Activated naive CD4-positive, alpha-beta T cell treated with anti-CD3 and anti-CD28 coated beads, Interleukin-2, amount 50 U/mL, for 24 hours (primary cell): Measurements from ENCODE around the gene DXO.
"Not testable (repeated sequence)": the region's sequence is repeated elsewhere in the genome, so short reads cannot be mapped to it uniquely, and the experiment has no call there.

Experiments used
- H3K27ac Mint-ChIP-seq: one replicate; pipeline ENCODE4 v1.8.0; 2021; ENCODE audit warnings: mild to moderate bottlenecking, mixed read lengths
- H3K27me3 Mint-ChIP-seq: one replicate; pipeline ENCODE4 v1.8.0; 2021; ENCODE audit warnings: mixed read lengths
- H3K36me3 Mint-ChIP-seq: one replicate; pipeline ENCODE4 v1.8.0; 2021; ENCODE audit warnings: mixed read lengths
- H3K4me1 Mint-ChIP-seq: one replicate; pipeline ENCODE4 v1.8.0; 2021; ENCODE audit warnings: mixed read lengths
- H3K4me3 Mint-ChIP-seq: one replicate; pipeline ENCODE4 v1.8.0; 2021; ENCODE audit warnings: mild to moderate bottlenecking, mixed read lengths
- H3K9me3 Mint-ChIP-seq: one replicate; pipeline ENCODE4 v1.8.0; 2021; ENCODE audit warnings: mixed read lengths

DXO gene

DNA sequence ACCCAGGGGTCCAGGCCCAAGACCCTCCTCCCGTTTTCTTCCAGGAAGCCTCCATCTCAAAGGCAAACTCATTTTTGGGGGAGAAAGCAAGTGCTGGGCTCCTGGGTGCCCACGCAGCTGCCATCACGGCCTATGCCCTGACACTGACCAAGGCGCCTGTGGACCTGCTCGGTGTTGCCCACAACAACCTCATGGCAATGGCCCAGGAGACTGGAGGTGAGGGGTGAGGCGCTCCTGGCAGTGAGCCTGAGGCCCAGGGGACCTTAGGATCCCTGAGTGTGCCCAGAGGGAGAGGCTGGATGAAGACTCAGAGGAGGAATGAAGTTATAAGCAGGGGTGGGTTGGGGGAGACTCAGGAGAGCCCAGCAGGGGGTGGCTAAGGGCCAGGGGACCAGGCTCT lies 24.4 kb upstream of the DXO start:
- H3K36me3 Mint-ChIP-seq, H3K27ac Mint-ChIP-seq, H3K4me3 Mint-ChIP-seq, H3K9me3 Mint-ChIP-seq, H3K27me3 Mint-ChIP-seq, H3K4me1 Mint-ChIP-seq: not testable (repeated sequence)

- not testable (repeated sequence) for H3K27ac Mint-ChIP-seq, H3K4me1 Mint-ChIP-seq, H3K4me3 Mint-ChIP-seq, H3K27me3 Mint-ChIP-seq, H3K9me3 Mint-ChIP-seq, H3K36me3 Mint-ChIP-seq
Measured at GRCh38 chr6:31994421-31994820, 22.5 kb upstream of the DXO start.

- not testable (repeated sequence) for H3K27me3 Mint-ChIP-seq, H3K36me3 Mint-ChIP-seq, H3K9me3 Mint-ChIP-seq, H3K4me3 Mint-ChIP-seq, H3K27ac Mint-ChIP-seq, H3K4me1 Mint-ChIP-seq
Measured at GRCh38 chr6:31989363-31989762, 17.4 kb upstream of the DXO start.

- H3K9me3 Mint-ChIP-seq, H3K4me3 Mint-ChIP-seq, H3K27ac Mint-ChIP-seq, H3K27me3 Mint-ChIP-seq, H3K36me3 Mint-ChIP-seq: not testable (repeated sequence)
- H3K4me1 Mint-ChIP-seq: peaks cover 14% of the 10 kb centered on the region
Measured at GRCh38 chr6:31981744-31982143, 9.8 kb upstream of the DXO start, which contains the start of gene C4A. C4A (plus strand) TSS chr6:31982057; CDS start chr6:31982108, 51 bp downstream.

DNA sequence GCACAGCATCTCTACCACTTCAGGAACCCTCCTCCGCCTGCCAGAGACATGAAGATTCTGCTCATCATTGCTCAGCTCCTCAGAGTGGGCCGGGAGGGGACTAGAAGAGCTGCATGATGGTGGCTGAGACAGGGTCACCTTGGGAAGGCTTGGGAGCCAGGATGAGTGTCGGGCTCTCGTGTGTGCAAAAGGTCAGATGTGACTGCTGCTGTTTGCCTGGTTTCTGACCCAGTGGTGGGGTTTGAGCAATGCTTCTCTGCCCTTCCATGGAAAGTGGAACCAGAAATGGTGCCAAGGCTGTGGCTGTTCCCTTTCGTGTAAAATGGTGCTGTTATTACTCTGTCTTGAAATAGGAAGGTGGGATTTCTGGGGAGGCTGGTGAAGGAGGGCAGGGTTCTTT lies 9.1 kb upstream of the DXO start:
- H3K27me3 Mint-ChIP-seq, H3K27ac Mint-ChIP-seq, H3K4me3 Mint-ChIP-seq, H3K36me3 Mint-ChIP-seq, H3K9me3 Mint-ChIP-seq: not testable (repeated sequence)
- H3K4me1 Mint-ChIP-seq: peaks cover 14% of the 10 kb centered on the region

DNA sequence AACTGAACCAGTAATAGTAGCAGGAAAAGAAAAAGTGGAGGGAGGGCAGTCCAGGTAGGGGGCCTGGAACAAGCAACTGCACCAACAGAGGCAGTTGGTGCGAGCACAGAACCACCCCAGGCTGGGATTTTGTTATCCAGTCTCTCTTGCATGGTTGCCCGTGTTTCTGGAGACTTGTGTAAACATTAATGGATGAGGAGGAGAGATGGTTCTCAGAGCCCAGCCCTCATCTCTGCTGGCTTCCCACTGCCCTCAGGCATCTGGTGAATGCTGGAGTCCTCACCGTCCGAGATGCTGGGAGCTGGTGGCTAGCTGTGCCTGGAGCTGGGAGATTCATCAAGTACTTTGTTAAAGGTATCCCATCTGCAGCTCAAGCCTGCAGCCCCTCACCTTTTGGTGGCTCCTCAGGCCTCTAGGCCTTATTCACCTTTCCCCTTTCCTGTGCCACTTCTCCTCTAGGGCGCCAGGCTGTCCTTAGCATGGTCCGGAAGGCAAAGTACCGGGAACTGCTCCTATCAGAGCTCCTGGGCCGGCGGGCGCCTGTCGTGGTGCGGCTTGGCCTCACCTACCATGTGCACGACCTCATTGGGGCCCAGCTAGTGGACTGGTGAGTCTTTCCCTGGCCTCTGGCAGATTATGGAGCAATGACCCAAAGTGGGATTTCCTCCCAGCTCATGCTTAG lies 8.4 kb upstream of the DXO start:
- H3K27ac Mint-ChIP-seq, H3K9me3 Mint-ChIP-seq, H3K36me3 Mint-ChIP-seq: not testable (repeated sequence)

GRCh38 chr6:31979238-31979898 lies 7.4 kb upstream of the DXO start:
- peaks cover 18% of the 10 kb centered on the region for H3K4me1 Mint-ChIP-seq
- peaks cover 2% of the 10 kb centered on the region for H3K36me3 Mint-ChIP-seq
- no peaks in the 10 kb centered on the region for H3K27me3 Mint-ChIP-seq
- H3K27ac Mint-ChIP-seq: peak overlapping the region; percentile 60
- no peaks in the 10 kb centered on the region for H3K9me3 Mint-ChIP-seq
- H3K4me3 Mint-ChIP-seq: no peak overlapping the region

More for the DNA sequence above, 8.4 kb upstream of the DXO start:
- peaks cover 14% of the 10 kb centered on the region for H3K4me1 Mint-ChIP-seq
- H3K27me3 Mint-ChIP-seq, H3K4me3 Mint-ChIP-seq: not testable (repeated sequence)

GRCh38 chr6:31978831-31979230 lies 6.9 kb upstream of the DXO start:
- Mint-ChIP-seq H3K27me3 (no peaks in the 10 kb centered on the region), H3K4me3 (no peak overlapping the region), H3K9me3 (no peaks in the 10 kb centered on the region), H3K36me3 (peaks cover 2% of the 10 kb centered on the region), H3K27ac (peak overlapping the region; percentile 41), H3K4me1 (peaks cover 23% of the 10 kb centered on the region)

GRCh38 chr6:31977816-31978431 lies 6.0 kb upstream of the DXO start:
- Mint-ChIP-seq H3K27ac (no peak overlapping the region), H3K4me3 (no peak overlapping the region), H3K4me1 (peaks cover 32% of the 10 kb centered on the region), H3K36me3 (peaks cover 2% of the 10 kb centered on the region), H3K9me3 (no peaks in the 10 kb centered on the region), H3K27me3 (no peaks in the 10 kb centered on the region)

GRCh38 chr6:31976065-31976464 lies 4.1 kb upstream of the DXO start:
- H3K4me1 Mint-ChIP-seq: peaks cover 45% of the 10 kb centered on the region
- not testable (repeated sequence) for H3K27ac Mint-ChIP-seq, H3K4me3 Mint-ChIP-seq, H3K36me3 Mint-ChIP-seq, H3K27me3 Mint-ChIP-seq, H3K9me3 Mint-ChIP-seq

DNA sequence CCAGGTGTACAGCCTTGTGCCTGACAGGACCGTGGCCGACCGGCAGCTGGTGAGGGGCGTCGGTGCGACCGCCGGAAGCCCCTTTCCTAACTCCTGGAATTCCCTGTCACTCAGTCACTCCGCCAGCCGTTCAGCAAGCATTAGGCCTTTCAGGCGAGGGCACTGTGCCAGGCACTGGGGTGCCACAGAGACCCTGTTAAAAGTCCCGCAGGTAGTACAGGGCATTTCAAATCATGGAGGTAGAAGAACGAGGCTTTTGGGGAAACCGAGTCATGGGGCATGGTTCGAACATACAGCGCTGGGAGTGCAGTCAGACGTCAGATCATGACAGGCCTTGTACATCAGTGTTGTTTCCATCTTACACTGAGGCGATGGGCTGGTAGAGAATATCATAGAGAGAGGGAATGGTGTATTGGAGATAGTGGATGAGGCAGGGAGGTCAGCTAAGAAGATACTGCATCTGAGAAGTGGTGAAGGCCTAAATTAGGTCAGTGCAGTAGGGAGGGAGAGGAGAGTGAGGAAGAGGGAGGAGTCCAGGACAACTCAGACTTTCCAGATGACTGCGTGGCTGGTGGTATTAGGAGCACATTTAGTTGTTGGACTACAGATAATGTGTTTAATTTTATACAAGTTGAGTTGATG lies 892 bp upstream of the DXO start:
- H3K27ac Mint-ChIP-seq: peak overlapping the region; percentile 99
- H3K9me3 Mint-ChIP-seq: no peaks in the 10 kb centered on the region
- peaks cover 47% of the 10 kb centered on the region for H3K4me1 Mint-ChIP-seq
- H3K36me3 Mint-ChIP-seq: peaks cover 9% of the 10 kb centered on the region
- peak overlapping the region; percentile 84 for H3K4me3 Mint-ChIP-seq
- no peaks in the 10 kb centered on the region for H3K27me3 Mint-ChIP-seq

- Mint-ChIP-seq H3K27me3 (no peaks in the 10 kb centered on the region), H3K4me1 (peaks cover 47% of the 10 kb centered on the region), H3K4me3 (peak overlapping the region; percentile 84), H3K36me3 (peaks cover 9% of the 10 kb centered on the region), H3K9me3 (no peaks in the 10 kb centered on the region), H3K27ac (peak overlapping the region; percentile 99)
Measured at GRCh38 chr6:31971279-31971992, 502 bp downstream of the DXO start.

DNA sequence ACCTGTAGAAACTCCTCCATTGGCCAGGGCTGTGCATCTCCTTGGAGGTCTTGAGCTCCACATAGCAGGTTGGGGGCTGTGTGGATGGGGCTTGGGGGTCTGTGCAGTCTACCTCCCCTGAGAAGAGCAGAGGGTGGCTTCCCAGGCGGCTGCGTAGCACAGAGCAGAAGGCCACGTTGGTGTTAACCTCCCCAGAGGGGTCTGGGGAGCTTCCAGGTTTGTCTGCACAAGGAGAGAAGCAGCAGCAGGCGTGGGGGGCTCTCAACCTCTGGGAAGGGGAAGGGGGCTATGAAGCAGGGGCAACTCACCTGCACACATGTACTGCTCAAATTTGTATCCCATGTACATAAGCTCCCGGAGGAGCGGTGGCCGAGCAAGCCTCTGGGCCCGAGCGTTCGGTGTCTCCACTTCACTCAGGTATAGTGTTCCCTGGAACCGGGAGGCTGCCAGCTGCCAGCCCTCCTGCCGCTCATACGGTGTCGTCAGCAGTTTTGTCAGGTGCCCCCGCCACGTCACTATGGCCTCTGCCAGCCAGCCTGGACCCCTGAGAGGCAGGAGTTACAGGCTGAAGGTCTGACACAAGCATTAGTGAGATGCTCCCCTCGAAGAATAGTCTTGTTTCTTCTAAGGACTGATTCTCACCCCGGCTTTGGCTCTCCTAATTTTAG lies 1.2 kb downstream of the DXO start:
- Mint-ChIP-seq H3K9me3 (no peaks in the 10 kb centered on the region), H3K4me3 (peak overlapping the region; percentile 84), H3K27me3 (no peaks in the 10 kb centered on the region), H3K27ac (peak overlapping the region; percentile 99), H3K4me1 (peaks cover 47% of the 10 kb centered on the region), H3K36me3 (peaks cover 9% of the 10 kb centered on the region)

GRCh38 chr6:31969712-31970603 lies 2.0 kb downstream of the DXO start:
- Mint-ChIP-seq H3K4me3 (peak overlapping the region; percentile 74), H3K9me3 (no peaks in the 10 kb centered on the region), H3K27me3 (no peaks in the 10 kb centered on the region), H3K4me1 (peaks cover 47% of the 10 kb centered on the region), H3K36me3 (peaks cover 11% of the 10 kb centered on the region), H3K27ac (peak overlapping the region; percentile 92)
